Measurements from ENCODE around the gene ZNF638. TPM values are rescaled to one million over a fixed set of nuclear protein-coding genes. Genes with fewer than 3 reads are reported as not detected.

Gene ZNF638
- total RNA-seq, 2 donors from 2014 or later, result 196 to 208 TPM

DNA sequence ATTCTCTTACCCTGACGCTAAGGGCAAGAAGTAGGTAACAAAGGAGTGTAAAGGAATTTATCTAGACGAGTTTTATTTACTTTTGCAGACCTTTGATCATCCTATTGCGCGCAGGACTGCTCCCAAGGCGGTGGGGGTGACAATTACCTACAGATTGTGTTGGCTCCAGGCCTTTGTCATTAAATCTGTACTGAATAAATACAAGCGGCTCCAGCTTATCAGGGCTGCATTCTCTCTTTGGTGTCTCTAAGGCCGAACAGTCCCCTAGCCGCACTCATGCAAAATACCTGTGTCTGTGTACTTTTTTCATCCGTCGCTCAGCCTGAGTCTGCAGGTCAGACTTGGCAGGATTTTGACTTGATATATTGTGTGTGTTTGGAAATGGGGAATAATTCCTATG is 63.9 kb downstream of the ZNF638 start:
- H3K27me3 ChIP-seq (ENCODE audit: control insufficient read depth, insufficient read depth, low read length, poor library complexity, severe bottlenecking), result no peaks in the 10 kb centered on the region
- no peaks in the 10 kb centered on the region for H3K4me1 ChIP-seq (ENCODE audit: control insufficient read depth, insufficient read depth, low read length)
- H3K9ac ChIP-seq (ENCODE audit: extremely low read depth, low read length, poor library complexity, severe bottlenecking), result no peak overlapping the region
- peaks cover 82% of the 10 kb centered on the region for H3K36me3 Mint-ChIP-seq (ENCODE audit: low read depth)
- peaks cover 94% of the 10 kb centered on the region for H3K36me3 ChIP-seq (ENCODE audit: control insufficient read depth, insufficient read depth, low read length)
- no peak overlapping the region for H3K4me3 ChIP-seq (ENCODE audit: low read length)
- H3K9me3 Mint-ChIP-seq, result peaks cover 8% of the 10 kb centered on the region
- H3K27ac ChIP-seq (ENCODE audit: low read depth, low read length), result no peak overlapping the region
- no peaks in the 10 kb centered on the region for H3K27me3 Mint-ChIP-seq (ENCODE audit: insufficient read depth)
- H3K4me3 Mint-ChIP-seq, result no peak overlapping the region
- no peaks in the 10 kb centered on the region for H3K4me1 Mint-ChIP-seq
- no peak overlapping the region for H3K27ac Mint-ChIP-seq
- 89 to 94% methylated on average over 9 to 10 of the region's 10 CpGs for WGBS, 2 experiments (ENCODE audit: insufficient coverage in 1 of 2, insufficient read length in 1 of 2)
- peaks cover 10% of the 10 kb centered on the region for H3K9me3 ChIP-seq (ENCODE audit: control insufficient read depth, low read length)
- DNase-seq, result no peak
- TF ChIP-seq, protein P1, sequence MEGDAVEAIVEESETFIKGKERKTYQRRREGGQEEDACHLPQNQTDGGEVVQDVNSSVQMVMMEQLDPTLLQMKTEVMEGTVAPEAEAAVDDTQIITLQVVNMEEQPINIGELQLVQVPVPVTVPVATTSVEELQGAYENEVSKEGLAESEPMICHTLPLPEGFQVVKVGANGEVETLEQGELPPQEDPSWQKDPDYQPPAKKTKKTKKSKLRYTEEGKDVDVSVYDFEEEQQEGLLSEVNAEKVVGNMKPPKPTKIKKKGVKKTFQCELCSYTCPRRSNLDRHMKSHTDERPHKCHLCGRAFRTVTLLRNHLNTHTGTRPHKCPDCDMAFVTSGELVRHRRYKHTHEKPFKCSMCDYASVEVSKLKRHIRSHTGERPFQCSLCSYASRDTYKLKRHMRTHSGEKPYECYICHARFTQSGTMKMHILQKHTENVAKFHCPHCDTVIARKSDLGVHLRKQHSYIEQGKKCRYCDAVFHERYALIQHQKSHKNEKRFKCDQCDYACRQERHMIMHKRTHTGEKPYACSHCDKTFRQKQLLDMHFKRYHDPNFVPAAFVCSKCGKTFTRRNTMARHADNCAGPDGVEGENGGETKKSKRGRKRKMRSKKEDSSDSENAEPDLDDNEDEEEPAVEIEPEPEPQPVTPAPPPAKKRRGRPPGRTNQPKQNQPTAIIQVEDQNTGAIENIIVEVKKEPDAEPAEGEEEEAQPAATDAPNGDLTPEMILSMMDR (conservative IDR thresholded peaks at IDR 0.05), result no peak

DNA sequence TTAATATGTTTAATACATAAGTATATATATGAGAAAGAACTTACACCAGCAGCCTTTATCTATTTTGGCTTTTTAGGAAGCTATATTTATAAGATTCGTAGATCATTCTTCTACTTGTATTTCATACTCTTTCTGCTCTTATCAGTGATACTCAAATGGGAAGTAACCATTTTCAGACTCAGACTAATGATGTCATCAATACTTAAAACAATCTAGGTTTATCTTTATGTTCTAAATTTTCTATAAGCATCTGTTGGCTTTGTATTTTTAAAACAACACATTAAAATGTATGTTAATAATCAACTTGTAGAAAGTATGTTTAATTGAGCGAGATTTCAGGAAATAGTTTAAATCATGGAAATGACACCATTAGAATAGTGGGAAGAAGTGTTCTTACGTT is 70.8 kb downstream of the ZNF638 start:
- TF ChIP-seq, protein P1 (conservative IDR thresholded peaks at IDR 0.05), result no peak
- Histone ChIP-seq H3K9me3 (ENCODE audit: control insufficient read depth, low read length) (no peaks in the 10 kb centered on the region), H3K9ac (ENCODE audit: extremely low read depth, low read length, poor library complexity, severe bottlenecking) (no peak overlapping the region), H3K4me1 (ENCODE audit: control insufficient read depth, insufficient read depth, low read length) (no peaks in the 10 kb centered on the region), H3K4me3 (ENCODE audit: low read length) (no peak overlapping the region), H3K27me3 (ENCODE audit: control insufficient read depth, insufficient read depth, low read length, poor library complexity, severe bottlenecking) (no peaks in the 10 kb centered on the region), H3K36me3 (ENCODE audit: control insufficient read depth, insufficient read depth, low read length) (peaks cover 97% of the 10 kb centered on the region), H3K27ac (ENCODE audit: low read depth, low read length) (no peak overlapping the region)
- Mint-ChIP-seq H3K36me3 (ENCODE audit: low read depth) (peaks cover 68% of the 10 kb centered on the region), H3K4me3 (no peak overlapping the region), H3K27me3 (ENCODE audit: insufficient read depth) (no peaks in the 10 kb centered on the region), H3K9me3 (no peaks in the 10 kb centered on the region), H3K27ac (no peak overlapping the region), H3K4me1 (no peaks in the 10 kb centered on the region)
- DNase-seq, result no peak
- WGBS, 2 experiments (ENCODE audit: insufficient coverage in 1 of 2, insufficient read length in 1 of 2), result 98 to 100% methylated on average over 3 of the region's 3 CpGs

DNA sequence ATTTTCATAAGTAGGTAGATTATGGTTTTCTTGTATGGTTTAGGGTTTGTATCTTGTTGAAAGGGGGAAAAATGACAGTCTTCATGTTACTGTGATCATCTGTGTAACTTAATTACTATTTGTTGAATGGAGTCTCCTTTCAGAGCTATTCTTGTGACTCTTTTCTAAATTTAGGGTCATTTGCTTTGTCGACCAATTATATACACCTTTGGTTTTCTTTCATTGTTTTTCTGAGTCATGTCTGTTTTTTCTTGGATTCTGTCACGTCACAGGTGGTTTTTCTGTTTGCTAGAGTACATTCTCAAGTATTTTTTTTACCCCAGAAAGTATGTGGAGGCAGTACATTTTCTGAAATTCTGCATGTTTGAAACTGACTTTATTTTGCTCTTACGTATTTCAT is 78.0 kb downstream of the ZNF638 start:
- Mint-ChIP-seq H3K36me3 (ENCODE audit: low read depth) (peaks cover 62% of the 10 kb centered on the region), H3K4me1 (no peaks in the 10 kb centered on the region), H3K27me3 (ENCODE audit: insufficient read depth) (no peaks in the 10 kb centered on the region), H3K4me3 (no peak overlapping the region), H3K9me3 (peaks cover 11% of the 10 kb centered on the region), H3K27ac (no peak overlapping the region)
- Histone ChIP-seq H3K4me1 (ENCODE audit: control insufficient read depth, insufficient read depth, low read length) (no peaks in the 10 kb centered on the region), H3K9ac (ENCODE audit: extremely low read depth, low read length, poor library complexity, severe bottlenecking) (no peak overlapping the region), H3K4me3 (ENCODE audit: low read length) (no peak overlapping the region), H3K27ac (ENCODE audit: low read depth, low read length) (no peak overlapping the region), H3K36me3 (ENCODE audit: control insufficient read depth, insufficient read depth, low read length) (peaks cover 62% of the 10 kb centered on the region), H3K9me3 (ENCODE audit: control insufficient read depth, low read length) (peaks cover 18% of the 10 kb centered on the region), H3K27me3 (ENCODE audit: control insufficient read depth, insufficient read depth, low read length, poor library complexity, severe bottlenecking) (no peaks in the 10 kb centered on the region)
- no peak for DNase-seq
- TF ChIP-seq, protein P1 (conservative IDR thresholded peaks at IDR 0.05), result no peak
- WGBS, 2 experiments (ENCODE audit: insufficient coverage in 1 of 2, insufficient read length in 1 of 2), result 94 to 97% methylated on average over 3 of the region's 3 CpGs
